HG03571 (cell line): ENCODE measurements around the gene STX11.
"Not testable (repeated sequence)": the region's sequence is repeated elsewhere in the genome, so short reads cannot be mapped to it uniquely, and the experiment has no call there.

Experiments used
- ATAC-seq: cut with Tn5 transposase; IDR thresholded peaks from one replicate; pipeline ENCODE4 v1.9.1; 2021; ENCODE audit not compliant: unreplicated experiment

The STX11 gene

GRCh38 chr6:144170044-144170443, 19.7 kb downstream of the STX11 start:
- no peak for ATAC-seq

- no peak for ATAC-seq
Observed at GRCh38 chr6:144171406-144171805, 21.1 kb downstream of the STX11 start.

- no peak for ATAC-seq
Observed at GRCh38 chr6:144174006-144174405, 23.7 kb downstream of the STX11 start.

GRCh38 chr6:144176043-144176442, 25.7 kb downstream of the STX11 start:
- ATAC-seq: no peak

GRCh38 chr6:144177726-144178125, 27.4 kb downstream of the STX11 start:
- ATAC-seq: no peak

GRCh38 chr6:144178323-144178722, 28.0 kb downstream of the STX11 start:
- ATAC-seq: no peak

GRCh38 chr6:144179237-144179636, 28.9 kb downstream of the STX11 start:
- no peak for ATAC-seq

GRCh38 chr6:144179828-144180227, 29.5 kb downstream of the STX11 start:
- no peak for ATAC-seq

- not testable (repeated sequence) for ATAC-seq
Observed at GRCh38 chr6:144180354-144180753, 30.0 kb downstream of the STX11 start.

GRCh38 chr6:144181639-144182038, 31.3 kb downstream of the STX11 start:
- ATAC-seq: no peak

- not testable (repeated sequence) for ATAC-seq
Observed at GRCh38 chr6:144184186-144184585, 33.9 kb downstream of the STX11 start.

GRCh38 chr6:144185133-144185836, 35.0 kb downstream of the STX11 start:
- no peak for ATAC-seq

- no peak for ATAC-seq
Observed at GRCh38 chr6:144186817-144187625, 36.7 kb downstream of the STX11 start.

- no peak for ATAC-seq
Observed at GRCh38 chr6:144189351-144189750, 39.0 kb downstream of the STX11 start.

- ATAC-seq: no peak
Observed at GRCh38 chr6:144190080-144190479, 39.8 kb downstream of the STX11 start.

GRCh38 chr6:144190593-144190992, 40.3 kb downstream of the STX11 start:
- no peak for ATAC-seq

GRCh38 chr6:144193181-144193580, 42.9 kb downstream of the STX11 start:
- ATAC-seq: no peak

- ATAC-seq: no peak
Observed at GRCh38 chr6:144194293-144194810, 44.0 kb downstream of the STX11 start.

- ATAC-seq: no peak
Observed at GRCh38 chr6:144195671-144196270, 45.5 kb downstream of the STX11 start.

- no peak for ATAC-seq
Observed at GRCh38 chr6:144197919-144198318, 47.6 kb downstream of the STX11 start.

GRCh38 chr6:144202879-144203468, 52.7 kb downstream of the STX11 start:
- no peak for ATAC-seq
